ENCODE data around the gene ANKIB1. TPM values are rescaled to one million over a fixed set of nuclear protein-coding genes. Genes with fewer than 3 reads are reported as not detected.

Gene ANKIB1
- polyA plus RNA-seq, 1 of the 3 experiments (the other 2 are of a cell fraction) = 24.6 TPM

GRCh38 chr7:92228100-92228499 lies 17.7 kb upstream of the ANKIB1 start (continued):
- TF ChIP-seq PBX3 (IDR thresholded peaks at IDR 0.05) (no peak), GATA2 (CRISPR knock-in tag; IDR thresholded peaks at IDR 0.05) (no peak)

GRCh38 chr7:92228742-92229141 lies 17.0 kb upstream of the ANKIB1 start:
- H3K9ac ChIP-seq = no peak overlapping the region
- no peak overlapping the region for H3K27ac ChIP-seq (ENCODE audit: low read depth in 2 of 2, low read length in 1 of 2)
- H3K79me2 ChIP-seq (ENCODE audit: insufficient read depth) = no peaks in the 10 kb centered on the region
- DNase-seq = no peak
- no peak overlapping the region for H3K4me2 ChIP-seq
- POLR2A ChIA-PET = no interaction called here
- H3K4me3 ChIP-seq (ENCODE audit: low read depth in 2 of 2, low read length in 1 of 2) = no peak overlapping the region
- H4K20me1 ChIP-seq (ENCODE audit: insufficient read depth) = no peaks in the 10 kb centered on the region
- no peak overlapping the region for H2AFZ ChIP-seq (ENCODE audit: low read depth)
- no peaks in the 10 kb centered on the region for H3K4me1 ChIP-seq (ENCODE audit: control insufficient read depth in 1 of 2, insufficient read depth in 2 of 2, low read depth in 1 of 2, low read length in 1 of 2)
- H3K36me3 ChIP-seq (replicated peaks in 1 of 2; ENCODE audit: control insufficient read depth in 1 of 2, insufficient read depth in 2 of 2, low read length in 1 of 2) = peaks cover 55 to 89% of the 10 kb centered on the region in 2 experiments
- 92% methylated on average over 2 of the region's 2 CpGs for WGBS (ENCODE audit: low lambda C conversion rate)
- no peaks in the 10 kb centered on the region for H3K9me2 ChIP-seq
- no peaks in the 10 kb centered on the region for H3K9me3 ChIP-seq
- CTCF ChIA-PET = interaction anchor here (1.3 to 1.7 kb wide), 2 partner anchors 49 to 219 kb away, joined by 3 to 6 read pairs; partner anchors contain the start of genes GATAD1 and LRRD1
- no peaks in the 10 kb centered on the region for H3K27me3 ChIP-seq (ENCODE audit: insufficient read depth)
- H3F3A ChIP-seq (replicated peaks; ENCODE audit: insufficient read depth) = peaks cover 7% of the 10 kb centered on the region
- no peak for TF ChIP-seq TEAD4 (IDR thresholded peaks at IDR 0.05; ENCODE audit: borderline replicate concordance, insufficient read depth)
- no peak for TF ChIP-seq EP300 (IDR thresholded peaks at IDR 0.05; ENCODE audit: borderline replicate concordance in 1 of 2, low read depth in 1 of 2, low read length in 1 of 2)
- TF ChIP-seq SMC3 (IDR thresholded peaks at IDR 0.05; ENCODE audit: low read depth, low read length) = no peak
- no peak for TF ChIP-seq MAX (IDR thresholded peaks at IDR 0.05; ENCODE audit: low read depth)
- no peak for TF ChIP-seq ZBTB33 (IDR thresholded peaks at IDR 0.05; ENCODE audit: borderline replicate concordance, low read depth)
- TF ChIP-seq NRF1 (IDR thresholded peaks at IDR 0.05; ENCODE audit: low read depth, low read length) = no peak
- TF ChIP-seq RCOR1 (IDR thresholded peaks at IDR 0.05; ENCODE audit: low read length) = no peak
- no peak for TF ChIP-seq MXI1 (IDR thresholded peaks at IDR 0.05; ENCODE audit: low read depth, low read length)
- no peak for TF ChIP-seq CHD2 (IDR thresholded peaks at IDR 0.05; ENCODE audit: low read length, partially characterized antibody)
- no peak for TF ChIP-seq POLR2AphosphoS5 (IDR thresholded peaks at IDR 0.05; ENCODE audit: low read depth, low read length)
- no peak for TF ChIP-seq USF1 (IDR thresholded peaks at IDR 0.05; ENCODE audit: borderline replicate concordance, low read depth)
- no peak for TF ChIP-seq NFIC (IDR thresholded peaks at IDR 0.05; ENCODE audit: borderline replicate concordance)
- TF ChIP-seq JUND (IDR thresholded peaks at IDR 0.05) = no peak
- TF ChIP-seq RAD21 (IDR thresholded peaks at IDR 0.05; ENCODE audit: low read length) = no peak
- no peak for TF ChIP-seq TCF12 (IDR thresholded peaks at IDR 0.05)
- no peak for TF ChIP-seq CTCF (IDR thresholded peaks at IDR 0.05)
- TF ChIP-seq USF2 (IDR thresholded peaks at IDR 0.05; ENCODE audit: borderline replicate concordance, low read depth, low read length) = no peak
- TF ChIP-seq FOXM1 (IDR thresholded peaks at IDR 0.05; ENCODE audit: low read depth) = no peak
- no peak for TF ChIP-seq FOSL2 (IDR thresholded peaks at IDR 0.05; ENCODE audit: borderline replicate concordance, low read depth)
